OCI-LY7 (cell line): ENCODE measurements around the gene LILRA2.
"Not testable (repeated sequence)": the region's sequence is repeated elsewhere in the genome, so short reads cannot be mapped to it uniquely, and the experiment has no call there.

Source experiments
- CTCF ChIP-seq: fragments of 200-600 bp; sonication (generic); conservative IDR thresholded peaks from 2 replicates; pipeline ENCODE4 v1.5.1; 2014; ENCODE audit warnings: mild to moderate bottlenecking, antibody characterized with exemption, low read length, moderate library complexity, mixed read lengths
- EZH2phosphoT487 ChIP-seq: fragments of 200-600 bp; sonication (generic); IDR thresholded peaks from 2 replicates; pipeline ENCODE4 v1.6.1; 2018; ENCODE audit warnings: low read depth, borderline replicate concordance, mild to moderate bottlenecking, mixed run types, antibody characterized with exemption, low read length, moderate library complexity, mixed read lengths

- not testable (repeated sequence) for TF ChIP-seq CTCF, EZH2phosphoT487
These were observed 20.5 kb downstream of the LILRA2 start for GRCh38 chr19:54593931-54594626.
